OCI-LY1 (cell line): ENCODE data around the gene MACROD2.

Experiments
- H2AFZ ChIP-seq: fragments of 200-600 bp; sonication (generic), shearing (Covaris generic); 2 replicates; pipeline ENCODE4 v1.6.0; 2014; ENCODE audit warnings: antibody characterized with exemption, mild to moderate bottlenecking, low read length
- H3F3A ChIP-seq: fragments of 200-600 bp; sonication (generic), shearing (Covaris generic); 2 replicates; pipeline ENCODE4 v1.6.0; 2014; ENCODE audit warnings: mild to moderate bottlenecking, antibody characterized with exemption, low read length, moderate library complexity; ENCODE audit not compliant: insufficient read depth
- H3K27ac ChIP-seq: fragments of 200-600 bp; sonication (generic); 2 replicates; pipeline ENCODE4 v1.5.1; 2014; ENCODE audit warnings: low read length, mixed run types, mild to moderate bottlenecking, low read depth; ENCODE audit not compliant: poor library complexity, severe bottlenecking
- H3K27me3 ChIP-seq: fragments of 200-600 bp; sonication (generic); 2 replicates; pipeline ENCODE4 v1.6.0; 2014; ENCODE audit warnings: antibody characterized with exemption, mild to moderate bottlenecking, low read length, moderate library complexity; ENCODE audit not compliant: insufficient read depth
- H3K36me3 ChIP-seq: fragments of 200-600 bp; sonication (generic); 2 replicates; pipeline ENCODE4 v1.6.1; 2014; ENCODE audit warnings: mild to moderate bottlenecking, antibody characterized with exemption, low read length, moderate library complexity, mixed read lengths; ENCODE audit not compliant: insufficient read depth
- H3K4me1 ChIP-seq: fragments of 200-600 bp; sonication (generic); 2 replicates; pipeline ENCODE4 v1.5.1; 2014; ENCODE audit warnings: mild to moderate bottlenecking, low read length, moderate library complexity; ENCODE audit not compliant: insufficient read depth, severe bottlenecking
- H3K4me2 ChIP-seq: fragments of 200-600 bp; sonication (generic), shearing (Covaris generic); 2 replicates; pipeline ENCODE4 v1.6.1; 2014; ENCODE audit warnings: low read length
- H3K4me3 ChIP-seq: fragments of 200-600 bp; sonication (generic); 2 replicates; pipeline ENCODE4 v1.5.1; 2014; ENCODE audit warnings: low read length, low read depth, mild to moderate bottlenecking, mixed read lengths; ENCODE audit not compliant: poor library complexity, severe bottlenecking
- H3K79me2 ChIP-seq: fragments of 200-600 bp; shearing (Covaris generic); 2 replicates; pipeline ENCODE4 v1.6.1; 2016; ENCODE audit warnings: mixed run types, low read length, mixed read lengths; ENCODE audit not compliant: insufficient read depth
- H3K9ac ChIP-seq: fragments of 200-600 bp; sonication (generic), shearing (Covaris generic); 2 replicates; pipeline ENCODE4 v1.6.1; 2014; ENCODE audit warnings: mild to moderate bottlenecking, low read length, mixed read lengths
- H3K9me2 ChIP-seq: fragments of 200-600 bp; sonication (generic), shearing (Covaris generic); 2 replicates; pipeline ENCODE4 v1.6.1; 2014; ENCODE audit warnings: low read depth, mild to moderate bottlenecking, low read length, mixed read lengths
- H3K9me3 ChIP-seq: fragments of 200-600 bp; shearing (Covaris generic); 2 replicates; pipeline ENCODE4 v1.6.1; 2014; ENCODE audit warnings: low read length, mixed read lengths
- H4K20me1 ChIP-seq: fragments of 200-600 bp; sonication (generic), shearing (Covaris generic); 2 replicates; pipeline ENCODE4 v1.6.0; 2016; ENCODE audit warnings: mild to moderate bottlenecking, low read length; ENCODE audit not compliant: insufficient read depth
- EZH2 ChIP-seq: fragments of 200-600 bp; sonication (generic), shearing (Covaris generic); IDR thresholded peaks from 2 replicates; pipeline ENCODE4 v1.8.0; 2017; ENCODE audit warnings: borderline replicate concordance, mixed run types, mild to moderate bottlenecking, antibody characterized with exemption, low read length, moderate library complexity, mixed read lengths
- TF ChIP-seq, protein P1 (sequence below): fragments of 200-600 bp; sonication (generic), shearing (Covaris generic); IDR thresholded peaks from 2 replicates; pipeline ENCODE4 v1.5.1; 2017; ENCODE audit warnings: mild to moderate bottlenecking, antibody characterized with exemption, low read length, moderate library complexity, mixed read lengths

The MACROD2 gene

DNA sequence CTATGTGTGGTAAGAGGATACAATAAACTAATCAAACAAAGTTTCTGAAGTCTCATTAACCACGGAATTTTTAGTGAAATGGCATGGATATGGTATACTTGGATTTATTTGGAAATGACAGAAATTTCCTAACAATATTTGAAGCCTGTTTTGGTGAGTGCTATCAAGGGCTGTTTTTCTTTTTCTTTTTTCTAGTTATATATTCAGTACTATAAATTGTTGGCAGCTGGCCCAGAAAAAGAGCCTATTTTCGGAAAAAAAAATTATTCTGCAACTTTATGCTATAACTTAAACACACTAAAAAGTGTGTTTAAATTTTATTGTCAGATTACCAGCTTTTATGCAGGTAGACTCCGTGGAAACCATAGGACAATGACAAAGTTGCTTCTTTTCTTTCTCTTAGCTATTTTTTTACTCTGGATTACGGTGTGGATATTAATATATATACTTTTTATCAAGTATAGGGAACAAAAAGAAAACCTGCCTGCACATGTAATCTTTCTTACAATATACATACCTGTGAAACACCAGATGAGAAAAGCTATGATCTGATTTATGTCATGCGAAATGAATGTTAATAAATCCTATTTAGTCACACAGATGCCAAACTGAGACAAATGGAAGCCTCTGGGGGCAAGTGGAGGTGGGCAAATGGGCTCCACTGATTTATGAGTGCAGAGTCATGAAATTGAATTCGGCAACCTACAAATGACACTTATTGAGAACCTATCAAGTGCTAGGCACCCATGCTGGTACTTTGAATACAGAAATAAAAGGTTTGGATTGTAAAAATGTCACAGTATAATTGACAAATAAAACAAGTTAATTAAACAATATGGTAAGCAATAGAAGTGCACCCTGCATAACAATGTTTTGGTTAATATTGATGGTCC is 1261.6 kb downstream of the MACROD2 start:
- no peak for TF ChIP-seq EZH2
- TF ChIP-seq, protein P1, sequence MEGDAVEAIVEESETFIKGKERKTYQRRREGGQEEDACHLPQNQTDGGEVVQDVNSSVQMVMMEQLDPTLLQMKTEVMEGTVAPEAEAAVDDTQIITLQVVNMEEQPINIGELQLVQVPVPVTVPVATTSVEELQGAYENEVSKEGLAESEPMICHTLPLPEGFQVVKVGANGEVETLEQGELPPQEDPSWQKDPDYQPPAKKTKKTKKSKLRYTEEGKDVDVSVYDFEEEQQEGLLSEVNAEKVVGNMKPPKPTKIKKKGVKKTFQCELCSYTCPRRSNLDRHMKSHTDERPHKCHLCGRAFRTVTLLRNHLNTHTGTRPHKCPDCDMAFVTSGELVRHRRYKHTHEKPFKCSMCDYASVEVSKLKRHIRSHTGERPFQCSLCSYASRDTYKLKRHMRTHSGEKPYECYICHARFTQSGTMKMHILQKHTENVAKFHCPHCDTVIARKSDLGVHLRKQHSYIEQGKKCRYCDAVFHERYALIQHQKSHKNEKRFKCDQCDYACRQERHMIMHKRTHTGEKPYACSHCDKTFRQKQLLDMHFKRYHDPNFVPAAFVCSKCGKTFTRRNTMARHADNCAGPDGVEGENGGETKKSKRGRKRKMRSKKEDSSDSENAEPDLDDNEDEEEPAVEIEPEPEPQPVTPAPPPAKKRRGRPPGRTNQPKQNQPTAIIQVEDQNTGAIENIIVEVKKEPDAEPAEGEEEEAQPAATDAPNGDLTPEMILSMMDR = no peak
- Histone ChIP-seq H3K4me3 (no peak overlapping the region), H3K9ac (no peak overlapping the region), H3F3A (no peaks in the 10 kb centered on the region), H3K36me3 (no peaks in the 10 kb centered on the region), H4K20me1 (no peaks in the 10 kb centered on the region), H3K4me2 (no peak overlapping the region), H3K9me2 (no peaks in the 10 kb centered on the region), H2AFZ (no peak overlapping the region), H3K79me2 (no peaks in the 10 kb centered on the region), H3K27ac (no peak overlapping the region), H3K4me1 (no peaks in the 10 kb centered on the region), H3K27me3 (no peaks in the 10 kb centered on the region), H3K9me3 (no peaks in the 10 kb centered on the region)

GRCh38 chr20:15257569-15257870 is 1262.2 kb downstream of the MACROD2 start:
- TF ChIP-seq, protein P1 = no peak
- TF ChIP-seq EZH2 = no peak
- Histone ChIP-seq H3F3A (no peaks in the 10 kb centered on the region), H3K9ac (no peak overlapping the region), H3K9me3 (no peaks in the 10 kb centered on the region), H3K9me2 (no peaks in the 10 kb centered on the region), H3K4me2 (no peak overlapping the region), H3K4me1 (no peaks in the 10 kb centered on the region), H3K79me2 (no peaks in the 10 kb centered on the region), H3K36me3 (no peaks in the 10 kb centered on the region), H3K4me3 (no peak overlapping the region), H2AFZ (no peak overlapping the region), H3K27ac (no peak overlapping the region), H4K20me1 (no peaks in the 10 kb centered on the region), H3K27me3 (no peaks in the 10 kb centered on the region)

DNA sequence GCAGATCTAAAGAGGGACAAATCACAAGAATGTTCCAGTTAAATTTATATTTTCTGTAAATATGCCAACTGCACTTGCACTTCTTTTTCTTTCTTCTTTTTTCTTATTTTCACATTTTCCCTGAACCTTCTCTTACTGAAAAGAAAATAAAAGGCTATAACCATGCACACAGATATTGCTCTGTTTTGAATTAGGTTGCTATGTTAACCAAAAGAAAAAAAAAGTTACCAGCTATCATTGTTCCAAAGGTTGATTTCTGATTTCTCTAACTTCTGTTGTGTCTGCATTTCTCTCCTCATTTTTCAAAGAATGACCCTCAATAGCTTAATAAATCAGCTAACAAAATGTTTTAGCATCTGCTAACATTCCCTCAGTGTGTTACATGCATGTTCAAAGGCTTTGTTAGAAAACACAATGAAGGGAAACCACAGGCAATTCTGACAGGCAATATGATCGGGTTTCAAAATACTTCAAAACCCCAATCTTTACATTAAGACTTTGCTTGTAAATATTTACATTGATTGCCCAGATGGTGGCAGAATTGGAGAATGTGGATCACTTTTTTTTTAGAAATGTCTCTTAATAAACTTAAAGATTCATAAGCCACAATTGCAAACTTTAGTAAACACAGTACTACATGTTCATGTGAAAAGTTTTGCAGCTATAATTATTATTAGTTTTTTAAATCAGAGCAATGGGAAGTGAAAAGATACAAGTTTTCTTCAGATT is 1270.4 kb downstream of the MACROD2 start:
- Histone ChIP-seq H4K20me1 (no peaks in the 10 kb centered on the region), H3K4me2 (no peak overlapping the region), H3K36me3 (no peaks in the 10 kb centered on the region), H3K4me3 (no peak overlapping the region), H3K9ac (no peak overlapping the region), H3F3A (no peaks in the 10 kb centered on the region), H3K27me3 (no peaks in the 10 kb centered on the region), H3K9me2 (no peaks in the 10 kb centered on the region), H2AFZ (no peak overlapping the region), H3K9me3 (no peaks in the 10 kb centered on the region), H3K4me1 (no peaks in the 10 kb centered on the region), H3K79me2 (no peaks in the 10 kb centered on the region), H3K27ac (no peak overlapping the region)
- TF ChIP-seq, protein P1 = no peak
- no peak for TF ChIP-seq EZH2
